HG03108 (cell line): ENCODE data around the gene FXYD2.
A peak's percentile ranks its signal among the peaks of the same experiment; 100 is the strongest.
"Not testable (repeated sequence)": the region's sequence is repeated elsewhere in the genome, so short reads cannot be mapped to it uniquely, and the experiment has no call there.

ENCODE experiments used
- ATAC-seq: cut with Tn5 transposase; IDR thresholded peaks from one replicate; pipeline ENCODE4 v1.9.1; 2021; ENCODE audit warnings: moderate library complexity; ENCODE audit not compliant: unreplicated experiment

Gene FXYD2

DNA sequence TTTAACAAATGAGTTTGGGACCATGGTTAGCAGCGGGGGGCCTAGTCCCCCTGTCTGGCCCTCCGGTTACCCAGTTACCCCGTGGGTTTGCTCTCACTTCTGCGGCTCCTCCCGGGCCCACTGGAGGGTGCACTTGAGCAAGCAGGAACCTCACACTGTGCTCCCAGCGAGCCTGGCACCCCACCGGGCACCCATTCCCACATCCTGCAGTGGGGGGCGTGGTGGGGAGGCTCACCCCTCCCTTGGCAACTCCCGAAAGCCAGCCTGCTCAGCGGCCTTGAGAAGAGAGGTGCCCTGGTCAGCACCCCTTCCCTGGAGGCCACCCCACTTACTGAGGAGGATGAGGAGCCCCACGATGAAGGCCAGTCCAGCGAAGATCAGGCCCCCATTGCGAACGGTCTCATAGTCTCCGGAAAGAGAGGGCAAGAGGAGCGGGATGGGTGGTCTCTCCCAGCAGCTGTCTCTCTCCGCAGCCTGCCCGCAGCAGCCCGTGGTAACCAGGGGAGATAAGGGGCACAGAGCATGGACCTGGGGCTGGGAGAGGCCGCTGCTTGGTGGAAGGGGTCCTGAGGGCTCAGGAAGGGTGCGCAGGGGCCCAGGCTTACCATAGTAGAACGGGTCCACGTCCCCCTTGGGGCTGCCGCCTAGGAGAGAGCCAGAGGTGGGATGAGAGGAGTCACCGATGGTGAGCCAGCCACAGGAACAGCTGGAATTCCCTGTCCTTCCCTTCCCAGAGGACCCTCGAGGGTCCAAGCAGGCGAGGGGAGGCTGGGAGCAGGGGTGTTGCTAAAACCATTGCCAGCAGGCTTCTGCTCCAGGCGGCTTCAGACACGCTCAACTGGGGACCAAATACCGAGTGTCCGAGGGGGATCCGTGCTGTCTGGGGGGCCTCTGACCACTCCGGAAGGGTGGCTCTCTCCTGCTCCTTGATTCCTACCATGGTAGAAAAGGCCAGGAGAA lies 2.2 kb downstream of the FXYD2 start:
- ATAC-seq = no peak

DNA sequence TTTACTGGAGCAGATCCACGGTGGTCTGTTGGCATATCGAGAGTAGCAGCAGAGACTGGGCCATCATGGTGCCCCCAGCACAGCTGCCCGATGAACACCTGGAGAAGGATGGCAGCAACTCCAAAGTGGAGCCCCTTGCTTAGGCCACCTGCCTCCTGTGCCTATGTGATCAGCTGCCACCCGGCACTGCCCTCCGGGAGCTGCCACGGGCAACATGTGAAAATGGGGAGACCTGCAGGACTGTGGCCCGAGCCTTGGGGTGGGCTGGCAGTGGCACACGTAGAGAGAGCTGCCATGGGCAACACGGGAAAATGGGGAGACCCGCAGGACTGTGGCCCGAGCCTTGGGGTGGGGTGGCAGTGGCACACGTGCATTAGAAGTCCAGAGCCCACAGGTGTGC lies 3.1 kb downstream of the FXYD2 start:
- ATAC-seq = no peak

- ATAC-seq = no peak
These were observed 4.0 kb downstream of the FXYD2 start for GRCh38 chr11:117820516-117820915.

DNA sequence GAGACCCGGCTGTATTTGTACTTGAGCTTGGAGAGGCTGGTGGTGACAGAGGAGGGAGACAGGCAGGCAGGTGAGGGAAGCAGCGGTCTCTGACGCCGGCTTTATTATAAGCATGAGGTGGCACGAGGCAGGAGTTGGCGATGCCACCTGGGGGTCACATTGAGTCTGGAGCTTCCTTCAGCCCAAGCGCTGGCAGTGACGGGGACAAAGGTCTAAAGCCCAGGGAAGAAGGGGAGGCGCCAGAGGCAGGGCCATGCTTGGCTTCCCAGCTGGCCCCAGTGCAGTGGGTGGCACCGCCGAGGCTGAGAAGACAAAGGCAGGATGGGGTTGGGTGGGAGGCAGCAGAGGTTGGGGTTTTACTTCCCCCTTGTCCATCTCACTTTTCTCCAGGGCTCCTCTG lies 4.5 kb downstream of the FXYD2 start:
- no peak for ATAC-seq

GRCh38 chr11:117819096-117820040 lies 5.2 kb downstream of the FXYD2 start:
- ATAC-seq = no peak

DNA sequence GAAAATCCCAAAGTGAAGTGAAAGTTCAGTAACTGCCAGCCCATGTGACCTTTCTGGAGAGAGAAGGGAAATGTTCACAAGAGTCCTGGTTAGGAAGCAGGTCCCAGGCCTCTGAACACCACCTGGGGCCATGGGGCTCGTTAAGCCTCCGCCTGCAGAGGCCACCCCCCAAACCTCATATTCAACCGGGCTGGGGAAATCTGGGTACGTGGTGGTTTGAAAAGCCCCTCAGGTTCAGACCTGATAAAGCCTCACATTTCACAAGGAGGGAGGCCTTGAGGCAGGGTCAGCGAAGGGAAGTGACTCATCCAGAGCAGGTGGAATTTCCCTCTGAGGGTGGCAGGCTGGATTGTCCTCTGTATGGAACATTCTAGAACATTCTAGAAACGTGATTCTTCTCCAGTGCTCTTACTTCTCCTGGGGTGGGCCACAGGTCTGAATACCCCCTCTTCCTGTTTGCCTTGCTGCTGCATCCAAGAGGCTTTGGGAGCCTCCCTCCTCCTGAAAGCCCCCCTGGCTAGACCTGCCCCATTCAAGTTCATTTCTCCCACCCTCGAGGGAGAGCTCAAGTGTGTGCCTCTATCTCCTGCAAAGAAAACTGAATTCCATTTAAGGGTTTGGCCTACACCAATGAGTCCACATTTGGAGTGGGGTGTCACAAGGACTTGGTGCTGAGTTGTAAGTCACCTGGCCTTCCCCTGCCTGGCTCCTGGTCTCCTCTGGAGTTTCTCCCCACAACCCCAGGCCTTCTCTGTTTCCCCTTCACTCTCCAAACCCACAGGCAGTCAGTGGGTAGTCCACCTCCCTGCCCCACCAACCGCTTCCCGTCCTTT lies 6.3 kb downstream of the FXYD2 start:
- ATAC-seq = no peak

GRCh38 chr11:117817368-117818040 lies 7.0 kb downstream of the FXYD2 start:
- ATAC-seq = no peak

- ATAC-seq = no peak
These were observed 7.6 kb downstream of the FXYD2 start for GRCh38 chr11:117816846-117817367.

DNA sequence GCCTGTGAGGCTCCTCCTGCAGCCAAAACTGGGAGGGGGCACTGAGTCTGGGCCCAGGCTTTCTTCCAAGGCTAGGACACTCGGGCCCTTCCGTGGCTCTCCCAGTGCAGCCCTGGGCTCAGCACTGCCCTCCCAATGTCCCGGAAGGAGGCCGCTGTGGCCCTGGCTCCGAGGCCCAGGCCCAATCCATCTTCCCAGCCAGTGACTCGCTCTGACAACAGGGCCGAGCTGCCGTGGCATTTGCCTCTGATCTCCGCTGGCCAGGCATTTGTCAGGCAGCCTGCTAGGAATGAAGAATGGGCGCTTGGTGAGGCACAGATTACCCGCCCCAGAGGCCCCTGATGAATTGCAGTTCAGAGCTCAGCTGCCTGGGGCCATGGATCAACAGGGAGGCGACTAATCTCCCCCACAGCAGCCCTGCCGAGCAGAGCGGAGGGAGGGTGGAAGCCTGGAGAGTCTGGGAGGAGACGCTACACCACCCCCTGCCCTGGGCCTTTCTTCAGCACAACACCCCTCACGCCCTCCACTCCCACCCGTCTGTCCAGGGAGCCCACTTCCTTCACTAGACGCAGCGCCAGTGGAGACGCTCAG lies 8.3 kb downstream of the FXYD2 start:
- no peak for ATAC-seq

DNA sequence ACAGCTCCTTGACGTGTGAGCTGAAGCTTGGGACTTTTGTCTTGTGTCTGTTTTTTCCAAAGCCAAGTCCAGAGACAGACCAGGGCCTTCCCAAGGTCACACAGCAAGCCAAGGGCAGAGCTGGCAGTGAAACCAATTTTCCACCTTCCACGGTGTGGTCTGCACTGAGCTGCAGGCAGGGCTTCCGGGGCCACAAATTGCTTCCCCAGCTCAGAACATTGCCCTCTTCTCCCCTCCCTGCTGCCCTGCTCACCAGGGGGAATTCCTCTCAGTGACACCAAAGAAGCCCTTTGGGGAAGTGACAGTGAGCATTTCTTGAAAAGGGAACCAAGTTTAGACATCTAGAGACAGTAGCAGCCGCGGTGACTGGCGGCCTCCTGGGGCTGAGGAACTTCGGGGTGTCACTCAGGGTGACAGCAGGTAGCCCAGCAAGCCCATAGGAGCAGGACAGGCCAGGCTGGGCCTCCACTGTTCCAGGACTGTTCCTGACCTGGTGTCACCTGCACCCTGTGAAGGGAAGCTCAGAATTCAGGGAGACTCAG lies 9.2 kb downstream of the FXYD2 start:
- ATAC-seq = peak; percentile 55

- ATAC-seq = peak; percentile 35
These were observed 9.7 kb downstream of the FXYD2 start for GRCh38 chr11:117814766-117815261.

- ATAC-seq = peak; percentile 7
These were observed 10.3 kb downstream of the FXYD2 start for GRCh38 chr11:117814204-117814765.

DNA sequence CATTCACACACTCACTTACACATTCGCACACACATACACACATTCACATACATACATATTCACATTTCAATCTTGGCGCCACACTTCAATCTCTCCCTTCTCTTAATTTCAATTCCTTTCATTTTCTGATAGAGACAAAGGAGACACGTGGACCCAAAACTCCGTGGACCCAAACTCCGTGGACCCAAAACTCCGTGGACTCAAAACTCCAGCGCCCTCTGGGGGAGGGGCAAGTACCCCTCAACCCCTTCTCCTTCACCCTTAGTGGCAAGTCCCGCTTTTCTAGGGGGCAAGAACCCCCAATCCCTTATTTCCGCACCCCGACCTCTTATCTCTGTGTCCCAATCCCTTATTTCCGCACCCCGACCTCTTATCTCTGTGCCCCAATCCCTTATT lies 14.5 kb downstream of the FXYD2 start:
- not testable (repeated sequence) for ATAC-seq

DNA sequence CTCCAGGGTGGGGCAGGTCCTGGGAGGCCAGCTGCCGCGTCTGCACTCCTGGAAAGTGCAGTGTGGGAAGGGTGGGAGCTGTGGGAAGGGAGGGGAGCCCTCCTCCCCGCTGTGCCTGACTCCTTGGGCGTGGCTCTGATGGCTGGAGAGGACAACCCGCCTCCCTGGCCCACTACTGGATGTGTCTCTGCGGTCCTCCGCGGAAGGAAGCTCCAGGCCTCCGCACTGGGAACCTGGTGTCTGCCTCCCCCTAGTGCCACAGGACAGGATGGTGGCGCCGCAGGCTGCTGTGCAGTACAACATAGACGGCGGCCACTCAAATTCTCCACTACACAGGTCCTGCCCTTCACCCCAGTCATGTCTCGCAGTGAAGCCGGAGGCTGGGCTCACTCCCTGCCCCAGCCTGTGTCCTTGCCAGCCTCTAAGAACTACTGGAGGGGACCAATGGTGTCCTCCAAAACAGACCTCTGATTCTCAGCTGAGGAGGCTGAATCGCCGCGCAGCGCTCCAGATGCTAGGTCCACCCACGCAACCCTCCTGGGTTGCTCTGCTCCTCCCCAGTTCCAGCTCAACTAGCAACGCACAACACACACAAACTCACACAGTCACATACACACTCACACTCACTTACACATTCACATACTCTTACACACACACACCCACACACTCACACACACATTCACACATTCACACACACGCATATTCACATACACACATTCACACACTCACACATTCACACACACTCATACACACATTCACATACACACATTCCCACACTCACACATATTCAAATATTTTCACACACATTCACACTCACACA lies 15.1 kb downstream of the FXYD2 start:
- peak; percentile 67 for ATAC-seq

- ATAC-seq = no peak
These were observed 15.8 kb downstream of the FXYD2 start for GRCh38 chr11:117808784-117809183.

- ATAC-seq = no peak
These were observed 16.8 kb downstream of the FXYD2 start for GRCh38 chr11:117807482-117808327.

DNA sequence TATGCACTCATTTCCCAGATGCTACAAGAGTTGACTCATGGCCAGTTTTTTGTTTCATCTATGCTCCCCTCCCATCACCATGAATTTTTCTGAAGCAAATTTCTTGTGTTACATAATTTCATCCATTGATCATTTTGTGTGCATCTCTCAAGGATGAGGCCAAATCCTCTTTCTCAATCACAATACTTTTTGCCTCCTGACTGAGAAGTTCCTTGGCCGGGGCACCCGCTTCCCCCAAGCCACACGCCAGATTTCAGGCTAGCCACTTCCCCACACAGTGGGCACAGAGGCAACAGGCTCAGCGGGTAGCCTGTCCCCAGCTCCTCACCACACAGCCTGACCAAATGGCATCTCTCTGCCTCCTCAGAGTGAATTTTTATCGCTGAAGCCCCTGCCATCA lies 17.7 kb downstream of the FXYD2 start:
- no peak for ATAC-seq
